Tibial nerve (tissue), 3 donors: ENCODE data around the gene CISD3.

Experiments
- POLR2A ChIP-seq, 2 donors: fragments of 450-650 bp; IDR thresholded peaks; one replicate each; pipeline ENCODE4 v1.6.1; 2017; ENCODE audit warnings: antibody characterized with exemption in 2 of 2, mild to moderate bottlenecking in 2 of 2, moderate library complexity in 2 of 2
- TF ChIP-seq, protein P1 (sequence below), 5 experiments: fragments of 200-600 bp in 3 of 5; fragments of 450-650 bp in 2 of 5; sonication (generic) in 3 of 5; IDR thresholded peaks; one replicate each; pipeline ENCODE4 v1.5.1; 2016 to 2019; ENCODE audit warnings: antibody characterized with exemption in 5 of 5, mild to moderate bottlenecking in 3 of 5, moderate library complexity in 2 of 5

- no peak for TF ChIP-seq POLR2A (IDR thresholded peaks at IDR 0.05)
- TF ChIP-seq, protein P1, sequence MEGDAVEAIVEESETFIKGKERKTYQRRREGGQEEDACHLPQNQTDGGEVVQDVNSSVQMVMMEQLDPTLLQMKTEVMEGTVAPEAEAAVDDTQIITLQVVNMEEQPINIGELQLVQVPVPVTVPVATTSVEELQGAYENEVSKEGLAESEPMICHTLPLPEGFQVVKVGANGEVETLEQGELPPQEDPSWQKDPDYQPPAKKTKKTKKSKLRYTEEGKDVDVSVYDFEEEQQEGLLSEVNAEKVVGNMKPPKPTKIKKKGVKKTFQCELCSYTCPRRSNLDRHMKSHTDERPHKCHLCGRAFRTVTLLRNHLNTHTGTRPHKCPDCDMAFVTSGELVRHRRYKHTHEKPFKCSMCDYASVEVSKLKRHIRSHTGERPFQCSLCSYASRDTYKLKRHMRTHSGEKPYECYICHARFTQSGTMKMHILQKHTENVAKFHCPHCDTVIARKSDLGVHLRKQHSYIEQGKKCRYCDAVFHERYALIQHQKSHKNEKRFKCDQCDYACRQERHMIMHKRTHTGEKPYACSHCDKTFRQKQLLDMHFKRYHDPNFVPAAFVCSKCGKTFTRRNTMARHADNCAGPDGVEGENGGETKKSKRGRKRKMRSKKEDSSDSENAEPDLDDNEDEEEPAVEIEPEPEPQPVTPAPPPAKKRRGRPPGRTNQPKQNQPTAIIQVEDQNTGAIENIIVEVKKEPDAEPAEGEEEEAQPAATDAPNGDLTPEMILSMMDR (IDR thresholded peaks at IDR 0.05): no peak
Measured at GRCh38 chr17:38751144-38751807, 21.1 kb downstream of the CISD3 start.
